HepG2 (cell line): ENCODE data around the gene TCF19. TPM values are rescaled to one million over a fixed set of nuclear protein-coding genes. Genes with fewer than 3 reads are reported as not detected.
A peak's percentile ranks its signal among the peaks of the same experiment; 100 is the strongest.

Experiments used
- GATAD2A ChIP-seq: IDR thresholded peaks from 2 replicates; pipeline ENCODE4 v1.6.1; 2016
- KLF9 ChIP-seq: IDR thresholded peaks from 2 replicates; pipeline ENCODE4 v1.6.1; 2016; ENCODE audit warnings: low read depth
- NFAT5 ChIP-seq: sonication (generic); formaldehyde crosslinking; IDR thresholded peaks from 2 replicates; pipeline ENCODE4 v1.4.0; 2020; ENCODE audit warnings: missing genetic modification reagents
- NR1H2 ChIP-seq: sonication (generic); formaldehyde crosslinking; IDR thresholded peaks from 2 replicates; pipeline ENCODE4 v1.8.1; 2022; ENCODE audit warnings: low read depth, missing genetic modification reagents, borderline replicate concordance
- PRPF4 ChIP-seq: fragments of 200-400 bp; formaldehyde crosslinking; IDR thresholded peaks from 2 replicates; pipeline ENCODE4 v1.6.1; 2016; ENCODE audit warnings: low read length, low read depth; ENCODE audit not compliant: poor library complexity, severe bottlenecking
- RORA ChIP-seq: sonication (generic); formaldehyde crosslinking; IDR thresholded peaks from 2 replicates; pipeline ENCODE4 v1.5.0; 2020; ENCODE audit warnings: mild to moderate bottlenecking, missing genetic modification reagents, moderate library complexity
- SYNCRIP ChIP-seq: fragments of 200-400 bp; formaldehyde crosslinking; IDR thresholded peaks from 2 replicates; pipeline ENCODE4 v1.6.1; 2018; ENCODE audit warnings: mild to moderate bottlenecking, low read depth, low read length; ENCODE audit not compliant: insufficient read depth
- TEF ChIP-seq: sonication (generic); formaldehyde crosslinking; IDR thresholded peaks from 2 replicates; pipeline ENCODE4 v1.5.0; 2020; ENCODE audit warnings: missing genetic modification reagents
- ZBTB39 ChIP-seq: sonication (generic); formaldehyde crosslinking; IDR thresholded peaks from 2 replicates; pipeline ENCODE4 v1.5.0; 2020; ENCODE audit warnings: missing genetic modification reagents
- ZNF451 ChIP-seq: sonication (generic); formaldehyde crosslinking; IDR thresholded peaks from 2 replicates; pipeline ENCODE4 v1.5.0; 2020; ENCODE audit warnings: mild to moderate bottlenecking, missing genetic modification reagents
- ZNF468 ChIP-seq: sonication (generic); formaldehyde crosslinking; IDR thresholded peaks from 2 replicates; pipeline ENCODE4 v1.8.0; 2022; ENCODE audit warnings: mild to moderate bottlenecking, moderate library complexity, missing genetic modification reagents
- ZNF562 ChIP-seq: sonication (generic); formaldehyde crosslinking; IDR thresholded peaks from 2 replicates; pipeline ENCODE4 v1.8.0; 2022; ENCODE audit warnings: missing genetic modification reagents, borderline replicate concordance
- ZNF83 ChIP-seq: sonication (generic); formaldehyde crosslinking; IDR thresholded peaks from 2 replicates; pipeline ENCODE4 v1.4.0; 2020; ENCODE audit warnings: missing genetic modification reagents, mild to moderate bottlenecking, borderline replicate concordance
- ZSCAN30 ChIP-seq: sonication (generic); formaldehyde crosslinking; IDR thresholded peaks from 2 replicates; pipeline ENCODE4 v1.5.0; 2020; ENCODE audit warnings: mild to moderate bottlenecking, missing genetic modification reagents
- ZZZ3 ChIP-seq: sonication (generic); formaldehyde crosslinking; IDR thresholded peaks from 2 replicates; pipeline ENCODE4 v1.4.0; 2020; ENCODE audit warnings: missing genetic modification reagents, mild to moderate bottlenecking, borderline replicate concordance
- polyA plus RNA-seq, 8 experiments: library from polyadenylated mRNA; depleted of rRNA in 3 of 8; stranded (reverse) in 7 of 8; unstranded in 1 of 8; fragments of >200 nt; fragmentation: Illumina TruSeq in 4 of 8; extraction: Trizol in 4 of 8; gene quantifications; 2 replicates each; pipeline versions ENCODE4 v1.2.1 to v1.2.3, GENCODE V29; 2011 to 2016; ENCODE audit warnings: low read depth in 4 of 8, missing spikeins in 1 of 8, mixed read lengths in 1 of 8; ENCODE audit not compliant: insufficient read depth in 1 of 8
- total RNA-seq, 5 experiments: library from RNA; depleted of rRNA; stranded (reverse); fragments of >200 nt; fragmentation: Illumina TruSeq; extraction: Trizol; gene quantifications; 2 replicates each; pipeline ENCODE4 v1.2.3, GENCODE V29; 2016; ENCODE audit warnings: low read depth in 1 of 5

The TCF19 gene
- total and polyA plus RNA-seq, 2 of the 13 experiments (the other 11 are each of a cell fraction or from before 2014, with no cell fraction given), result 4.9 to 22.2 TPM

- TF ChIP-seq ZNF83 (CRISPR knock-in tag) (no peak), TEF (CRISPR knock-in tag) (peak; percentile 97), NFAT5 (CRISPR knock-in tag) (no peak), ZBTB39 (CRISPR knock-in tag) (no peak), KLF9 (CRISPR knock-in tag) (no peak), ZNF468 (CRISPR knock-in tag) (no peak), PRPF4 (peak; percentile 35), ZZZ3 (CRISPR knock-in tag) (0 out of 2 replicates have a peak, but pooled peaks have one; percentile 65), SYNCRIP (no peak), GATAD2A (no peak), ZSCAN30 (CRISPR knock-in tag) (no peak), RORA (CRISPR knock-in tag) (no peak), ZNF451 (CRISPR knock-in tag) (no peak), ZNF562 (CRISPR knock-in tag) (no peak), NR1H2 (CRISPR knock-in tag) (no peak)
Observed at GRCh38 chr6:31197559-31198305, 39.3 kb downstream of the TCF19 start (continued).
